GM10847 (cell line): ENCODE measurements around the gene DNAJC16.

Experiments used
- POLR2A ChIP-seq: IDR thresholded peaks from 2 replicates; pipeline ENCODE4 v1.6.1; 2011; ENCODE audit not compliant: insufficient read length; ENCODE audit errors: extremely low read depth

Gene DNAJC16

DNA sequence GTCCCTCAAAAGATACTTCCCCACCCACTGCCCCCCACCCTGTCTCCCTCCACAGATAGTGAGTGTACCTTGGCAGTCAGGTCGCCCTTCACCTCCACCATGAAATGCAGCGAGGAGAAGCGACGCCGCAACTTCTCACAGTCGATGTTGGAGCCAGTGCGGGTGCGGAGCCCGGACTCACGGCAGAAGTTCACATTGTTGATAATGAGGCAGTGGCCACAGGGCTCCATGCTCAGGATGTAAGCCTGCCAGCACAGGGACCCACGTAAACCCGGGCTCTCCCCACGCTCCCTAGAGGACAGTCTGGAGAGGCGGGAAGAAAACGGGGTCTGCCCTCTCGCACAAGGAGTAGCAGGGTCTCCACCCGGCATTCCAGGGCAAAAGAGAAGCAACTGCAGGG, 19.8 kb upstream of the DNAJC16 start:
- TF ChIP-seq POLR2A = no peak

DNA sequence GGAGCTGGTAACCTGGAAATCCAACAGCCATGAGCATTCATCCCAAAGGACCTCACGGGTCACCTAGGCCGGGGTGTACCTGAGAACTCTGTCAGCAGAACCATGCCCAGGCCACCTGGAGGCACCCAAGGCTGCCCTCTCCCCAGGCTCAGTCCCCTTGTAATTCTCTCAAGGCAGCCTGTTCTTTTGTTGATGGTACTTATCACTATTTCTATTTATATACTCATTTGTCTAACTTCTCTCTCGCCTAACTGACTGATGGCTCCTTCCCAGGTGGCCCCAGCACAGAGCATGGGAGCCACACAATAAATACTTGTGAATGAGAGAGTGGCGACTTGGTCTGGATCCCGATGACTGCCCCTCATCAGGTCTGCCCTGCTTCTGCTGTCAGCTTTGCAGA, 19.4 kb upstream of the DNAJC16 start:
- no peak for TF ChIP-seq POLR2A

DNA sequence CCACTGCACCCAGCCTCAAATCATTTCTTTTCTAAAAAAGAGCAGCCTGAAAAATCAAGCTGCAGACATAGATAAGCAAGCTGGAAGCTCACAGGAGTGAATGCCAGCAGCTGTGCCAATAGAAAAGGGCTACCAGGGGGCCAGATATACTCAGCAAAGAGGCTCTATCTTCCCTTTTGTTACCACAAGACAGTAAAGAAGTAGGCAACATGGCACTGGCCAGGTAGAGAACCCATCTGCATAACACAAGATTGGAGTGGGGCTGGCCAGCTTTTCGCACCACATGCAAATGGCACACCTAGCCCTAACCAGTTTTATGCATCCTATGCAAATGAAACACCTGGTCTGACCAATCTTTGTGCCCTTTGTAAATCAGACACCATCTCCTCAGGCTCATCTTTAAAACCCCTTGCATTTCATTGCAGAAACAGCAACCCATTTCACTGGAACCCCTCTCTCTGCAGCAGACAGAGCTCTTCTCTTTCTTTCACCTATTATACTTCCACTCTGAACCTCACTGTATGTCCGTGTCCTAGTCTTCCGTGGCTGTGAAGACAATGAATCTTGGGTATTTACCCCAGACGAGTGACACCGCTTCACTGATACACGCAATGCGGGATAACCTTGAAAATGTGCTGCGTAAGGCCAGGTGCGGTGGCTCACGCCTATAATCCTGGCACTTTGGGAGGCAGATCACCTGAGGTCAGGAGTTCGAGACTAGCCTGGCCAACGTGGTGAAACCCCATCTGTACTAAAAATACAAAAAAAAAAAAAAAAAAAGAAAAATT, 17.8 kb upstream of the DNAJC16 start:
- no peak for TF ChIP-seq POLR2A

DNA sequence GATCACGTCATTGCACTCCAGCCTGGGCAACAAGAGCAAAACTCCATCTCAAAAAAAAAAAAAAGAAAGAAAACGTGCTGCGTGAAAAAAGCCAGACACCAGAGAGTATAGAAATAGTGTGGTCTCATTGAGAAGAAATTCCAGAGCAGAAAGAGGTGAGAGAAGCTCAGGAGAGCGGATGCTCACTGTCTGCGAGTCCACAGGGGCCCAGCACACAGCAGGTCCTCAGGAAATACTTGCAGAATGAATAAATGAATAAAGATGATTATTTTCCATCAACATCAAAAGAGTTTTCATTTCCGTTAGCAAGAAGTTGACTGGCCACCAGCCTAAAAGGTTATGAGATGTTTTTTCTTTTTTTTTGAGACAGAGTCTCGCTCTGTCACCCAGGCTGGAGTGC, 17.1 kb upstream of the DNAJC16 start:
- TF ChIP-seq POLR2A = no peak

DNA sequence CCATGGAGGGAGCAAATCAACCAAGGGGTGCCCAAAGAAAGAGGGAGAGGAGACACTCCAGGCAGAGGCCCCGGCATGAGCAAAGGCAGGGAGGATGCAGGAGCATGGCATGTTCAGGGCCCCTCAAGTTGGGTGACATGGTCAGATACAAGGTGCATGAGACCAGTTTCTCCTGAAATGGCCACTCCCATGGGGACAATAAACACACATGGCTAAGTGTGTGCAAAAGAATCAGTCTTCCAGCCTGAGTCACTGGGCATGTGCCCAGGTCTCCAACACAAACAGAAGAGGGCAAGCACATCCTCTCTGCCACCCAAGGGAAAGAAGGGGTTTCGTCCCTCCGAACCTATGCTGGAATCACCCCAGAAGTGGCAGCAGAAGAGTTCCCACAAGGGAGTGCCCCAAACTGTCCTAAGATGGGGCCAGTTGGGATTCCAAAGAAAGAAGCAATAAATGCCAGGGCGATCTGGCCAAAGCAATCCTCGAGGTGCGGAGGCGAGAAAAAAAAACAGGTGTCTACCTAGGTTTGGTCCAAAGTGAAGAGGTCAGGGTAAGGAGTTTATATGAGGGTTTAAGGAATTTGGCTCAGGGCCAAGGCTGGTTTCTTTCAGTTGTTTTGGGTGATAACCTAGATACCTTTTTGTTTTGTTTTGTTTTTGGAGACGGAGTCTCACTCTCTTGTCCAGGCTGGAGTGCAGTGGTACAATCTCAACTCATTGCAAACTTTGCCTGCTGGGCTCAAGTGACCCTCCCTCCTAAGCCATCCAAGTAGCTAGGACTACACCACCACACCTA, 15.8 kb upstream of the DNAJC16 start:
- no peak for TF ChIP-seq POLR2A

DNA sequence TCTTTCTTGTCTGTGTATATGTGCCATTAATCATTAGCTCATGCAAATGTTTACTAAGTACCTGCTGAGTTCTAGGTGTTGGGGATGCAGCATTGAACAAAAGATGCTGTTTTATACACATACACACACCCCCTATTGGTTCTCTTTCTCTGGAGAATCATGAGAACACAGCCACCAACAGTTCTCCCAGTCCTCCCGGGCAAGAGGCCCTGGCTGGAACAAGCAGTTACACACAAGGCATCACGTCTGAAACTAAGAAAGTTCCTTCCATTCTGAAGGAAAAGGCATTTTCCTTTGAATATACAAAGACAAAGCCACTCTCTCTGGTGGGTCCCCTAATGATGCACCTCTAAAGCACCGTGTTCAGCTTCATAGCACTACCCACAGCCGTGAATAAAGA, 13.5 kb upstream of the DNAJC16 start:
- no peak for TF ChIP-seq POLR2A

DNA sequence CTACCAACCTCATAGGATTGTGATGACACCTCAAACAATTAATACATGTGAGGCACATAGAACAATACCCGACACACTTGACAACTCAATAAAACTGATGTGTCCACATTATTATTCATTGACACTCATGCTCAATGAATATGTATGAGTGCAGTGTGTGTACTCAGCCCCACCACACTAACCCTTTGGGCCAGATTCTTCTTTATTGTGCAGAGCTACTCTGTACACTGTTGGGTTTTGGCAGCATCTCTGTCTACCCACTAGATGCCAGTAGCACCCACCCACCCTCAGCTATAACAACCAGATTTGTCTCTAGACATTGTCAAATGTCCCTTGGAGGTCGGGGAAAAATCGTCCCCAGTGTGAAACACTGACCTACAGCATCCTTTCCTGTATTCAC, 12.7 kb upstream of the DNAJC16 start:
- TF ChIP-seq POLR2A = no peak

DNA sequence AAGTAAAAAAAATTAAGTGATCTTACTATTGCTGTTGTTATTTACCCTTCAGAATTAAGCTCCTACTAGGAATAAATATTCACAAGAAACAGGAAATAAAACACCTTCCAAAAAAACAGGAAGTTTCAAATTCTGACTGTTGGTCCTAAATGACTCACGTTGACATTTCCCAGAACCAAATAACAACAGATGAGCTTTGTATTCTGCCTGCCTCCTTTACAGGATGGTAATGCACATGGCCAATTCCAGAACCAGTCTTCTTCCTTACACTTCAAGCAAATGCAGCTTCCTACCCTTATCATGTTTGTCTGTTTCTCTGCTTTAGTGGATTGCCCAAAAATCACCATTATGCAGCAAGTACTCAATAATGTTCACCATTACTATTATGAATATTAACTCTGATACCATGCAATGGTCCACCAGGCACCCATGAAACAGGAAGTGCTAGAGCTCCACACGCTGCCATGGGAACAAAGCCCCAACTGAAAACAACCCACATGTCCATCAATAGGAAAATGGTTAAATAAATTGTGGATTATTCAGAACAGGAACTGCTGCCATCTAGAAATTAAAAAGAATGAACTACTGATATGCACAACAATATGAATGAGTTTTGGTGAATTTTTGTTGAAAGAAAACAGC, 11.5 kb upstream of the DNAJC16 start:
- no peak for TF ChIP-seq POLR2A

DNA sequence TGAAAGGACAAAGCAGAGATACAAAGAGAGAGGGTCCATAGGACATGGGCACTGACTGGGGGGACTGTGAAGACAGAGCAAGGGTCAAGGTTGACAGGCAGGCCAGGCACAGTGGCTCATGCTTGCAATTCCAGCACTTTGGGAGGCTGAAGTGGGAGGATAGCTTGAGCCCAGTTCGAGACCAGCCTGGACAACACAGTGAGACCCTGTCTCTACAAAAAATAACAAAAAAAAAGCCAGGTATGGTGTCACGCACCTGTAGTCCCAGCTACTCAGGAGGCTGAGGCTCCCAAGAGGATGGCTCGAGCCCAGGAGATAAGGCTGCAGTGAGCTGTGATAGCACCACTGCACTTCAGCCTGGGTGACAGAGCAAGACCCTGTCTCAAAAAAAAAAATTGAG, 7.0 kb upstream of the DNAJC16 start:
- no peak for TF ChIP-seq POLR2A

DNA sequence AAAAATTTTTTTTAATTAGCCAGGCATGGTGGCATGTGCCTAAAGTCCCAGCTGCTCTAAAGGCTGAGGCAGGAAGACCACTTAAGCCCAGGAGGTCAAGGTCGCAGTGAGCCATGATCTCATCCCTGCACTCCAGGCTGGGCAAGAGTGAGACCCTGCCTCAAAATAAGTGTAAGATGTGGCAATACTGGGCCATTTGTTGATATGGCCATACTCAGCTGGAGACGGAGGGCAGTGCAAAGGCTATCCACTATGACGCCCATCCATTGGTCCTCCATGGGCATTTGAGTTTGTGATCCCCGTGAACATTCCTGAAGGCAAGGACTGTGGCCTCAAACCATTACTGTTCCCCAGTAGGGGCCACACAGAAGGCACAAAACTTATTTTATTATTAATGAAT, 4.1 kb upstream of the DNAJC16 start:
- TF ChIP-seq POLR2A = no peak

DNA sequence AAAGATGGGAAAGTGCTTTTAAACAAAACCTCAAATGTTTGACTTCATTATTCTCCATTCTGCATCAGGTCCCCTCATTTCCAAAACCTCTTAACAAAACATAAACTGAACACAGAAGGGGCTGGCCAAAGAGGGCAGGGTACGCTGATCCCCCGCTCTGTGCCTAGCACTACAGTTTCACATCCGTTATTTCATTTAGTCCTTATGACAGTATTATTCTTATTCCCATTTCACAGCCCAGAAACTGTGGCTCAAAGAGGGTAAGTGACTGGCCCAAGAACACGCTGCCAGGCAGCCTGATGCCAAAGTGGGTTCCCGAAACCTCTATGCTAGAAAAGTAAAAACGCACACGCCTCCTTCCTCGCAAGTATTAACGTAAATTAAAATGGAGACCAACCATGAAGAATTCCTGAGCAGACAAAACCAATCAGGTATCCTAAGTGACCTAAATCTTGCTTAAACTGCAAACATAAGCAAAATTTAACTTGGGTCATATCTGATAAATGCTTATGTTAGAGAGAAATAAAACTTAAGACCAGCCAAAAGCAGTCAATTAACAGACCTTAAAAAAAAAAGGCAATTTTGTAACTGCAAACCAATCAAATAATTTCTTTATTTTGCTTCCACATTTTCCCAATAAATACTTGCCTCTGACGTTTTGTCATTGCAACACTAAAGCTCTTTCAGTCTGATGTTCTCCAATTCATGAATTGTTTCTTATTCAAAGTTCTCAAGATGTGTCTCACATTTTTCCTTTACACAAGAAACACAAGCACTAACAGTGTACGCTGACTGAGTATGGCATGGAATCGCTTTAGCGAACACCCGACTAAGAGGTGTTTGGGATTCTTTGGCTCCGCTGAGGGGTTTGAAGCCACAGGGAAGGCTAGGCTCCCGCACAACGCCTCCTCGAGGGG, 3.3 kb upstream of the DNAJC16 start:
- TF ChIP-seq POLR2A = no peak

DNA sequence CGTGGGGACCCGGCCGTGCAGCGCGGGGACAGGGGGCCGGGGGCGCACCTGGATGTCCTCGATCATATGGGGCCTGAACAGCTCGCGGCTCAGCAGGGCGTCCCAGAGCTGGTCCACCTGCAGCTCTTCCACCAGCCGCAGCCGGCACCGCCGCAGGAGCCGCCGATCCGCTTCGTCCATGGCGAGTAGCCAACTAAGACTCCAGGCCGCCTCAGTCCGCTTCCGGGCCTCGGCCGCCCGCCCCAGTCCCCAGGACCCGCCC, 2.7 kb upstream of the DNAJC16 start, which contains the start of gene CASP9:
TSS of gene CASP9 (minus strand) at position 195 of the 262 bp plus-strand sequence. CDS start at position 180, 15 bp downstream.
- TF ChIP-seq POLR2A = peak; percentile 77

DNA sequence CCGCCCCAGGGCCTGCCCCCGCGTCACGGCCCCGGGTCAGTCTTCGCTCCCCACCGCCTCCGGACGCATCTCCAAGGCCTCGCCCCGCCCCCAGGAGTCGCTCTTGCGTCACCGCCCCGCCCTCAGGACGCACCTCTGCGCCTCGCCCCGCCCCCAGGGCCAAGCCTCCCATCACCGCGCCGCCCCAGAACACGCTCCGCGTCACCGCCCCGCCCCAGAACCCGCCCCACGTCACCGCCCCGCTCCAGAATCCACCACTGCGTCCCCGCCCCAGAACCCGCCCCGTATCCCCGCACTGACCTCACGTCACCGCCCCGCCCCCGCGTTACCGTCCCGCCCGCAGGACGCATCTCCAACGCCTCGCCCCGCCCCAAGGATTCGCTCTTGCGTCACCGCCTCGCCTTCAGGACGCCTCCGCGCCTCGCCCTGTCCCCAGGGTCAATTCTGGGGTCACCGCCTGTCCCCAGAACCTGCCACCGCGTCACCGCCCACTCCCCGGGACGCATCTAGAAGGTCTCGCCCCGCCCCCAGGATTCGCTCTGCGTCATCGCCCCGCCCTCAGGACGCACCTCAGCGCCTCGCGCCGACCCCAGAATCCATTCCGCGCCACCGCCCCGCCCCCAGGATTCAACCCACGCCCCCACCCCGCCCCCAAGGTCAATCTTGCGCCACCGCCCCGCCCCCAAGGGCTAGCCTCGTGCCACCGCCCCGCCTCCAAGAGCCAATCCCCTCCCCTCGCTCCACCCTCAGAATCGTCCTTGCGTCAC, 2.2 kb upstream of the DNAJC16 start:
- TF ChIP-seq POLR2A = no peak
